ENCODE measurements around the gene BPIFB3. TPM values are rescaled to one million over a fixed set of nuclear protein-coding genes. Genes with fewer than 3 reads are reported as not detected.

BPIFB3 gene
- total RNA-seq, 4 donors from 2014 or later, result not detected

DNA sequence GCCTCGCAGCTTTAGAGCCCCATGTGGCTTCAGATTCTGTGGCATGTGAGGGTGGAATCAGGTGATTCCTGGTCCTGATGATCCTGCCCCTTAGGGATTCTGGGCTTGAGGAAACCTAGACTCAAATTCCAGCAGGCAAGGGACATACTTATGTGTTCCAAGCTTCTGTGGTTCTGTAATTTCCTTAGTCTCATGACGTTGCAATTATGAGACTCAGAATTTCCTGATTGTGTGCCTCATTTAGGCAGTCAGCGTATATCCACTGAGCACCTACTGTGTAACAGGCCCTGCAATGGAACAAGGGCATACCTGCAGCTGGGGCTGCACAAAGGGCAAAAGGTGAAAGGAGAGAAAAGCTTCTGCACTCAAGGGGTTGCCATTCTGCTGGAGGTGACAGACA is 14.1 kb downstream of the BPIFB3 start:
- Histone ChIP-seq H3K27ac (no peak overlapping the region), H3K27me3 (no peaks in the 10 kb centered on the region), H3K4me1 (no peaks in the 10 kb centered on the region), H3K9me3 (no peaks in the 10 kb centered on the region), H3K4me3 (no peak overlapping the region), H3K36me3 (no peaks in the 10 kb centered on the region)
- intact Hi-C loops (cut with DNase I; ENCODE audit: low total_unique reads), result no loop called here
- TF ChIP-seq, protein P1, sequence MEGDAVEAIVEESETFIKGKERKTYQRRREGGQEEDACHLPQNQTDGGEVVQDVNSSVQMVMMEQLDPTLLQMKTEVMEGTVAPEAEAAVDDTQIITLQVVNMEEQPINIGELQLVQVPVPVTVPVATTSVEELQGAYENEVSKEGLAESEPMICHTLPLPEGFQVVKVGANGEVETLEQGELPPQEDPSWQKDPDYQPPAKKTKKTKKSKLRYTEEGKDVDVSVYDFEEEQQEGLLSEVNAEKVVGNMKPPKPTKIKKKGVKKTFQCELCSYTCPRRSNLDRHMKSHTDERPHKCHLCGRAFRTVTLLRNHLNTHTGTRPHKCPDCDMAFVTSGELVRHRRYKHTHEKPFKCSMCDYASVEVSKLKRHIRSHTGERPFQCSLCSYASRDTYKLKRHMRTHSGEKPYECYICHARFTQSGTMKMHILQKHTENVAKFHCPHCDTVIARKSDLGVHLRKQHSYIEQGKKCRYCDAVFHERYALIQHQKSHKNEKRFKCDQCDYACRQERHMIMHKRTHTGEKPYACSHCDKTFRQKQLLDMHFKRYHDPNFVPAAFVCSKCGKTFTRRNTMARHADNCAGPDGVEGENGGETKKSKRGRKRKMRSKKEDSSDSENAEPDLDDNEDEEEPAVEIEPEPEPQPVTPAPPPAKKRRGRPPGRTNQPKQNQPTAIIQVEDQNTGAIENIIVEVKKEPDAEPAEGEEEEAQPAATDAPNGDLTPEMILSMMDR (IDR thresholded peaks at IDR 0.05), result no peak
- no peak for TF ChIP-seq POLR2A (IDR thresholded peaks at IDR 0.05)
- DNase-seq, result no peak

DNA sequence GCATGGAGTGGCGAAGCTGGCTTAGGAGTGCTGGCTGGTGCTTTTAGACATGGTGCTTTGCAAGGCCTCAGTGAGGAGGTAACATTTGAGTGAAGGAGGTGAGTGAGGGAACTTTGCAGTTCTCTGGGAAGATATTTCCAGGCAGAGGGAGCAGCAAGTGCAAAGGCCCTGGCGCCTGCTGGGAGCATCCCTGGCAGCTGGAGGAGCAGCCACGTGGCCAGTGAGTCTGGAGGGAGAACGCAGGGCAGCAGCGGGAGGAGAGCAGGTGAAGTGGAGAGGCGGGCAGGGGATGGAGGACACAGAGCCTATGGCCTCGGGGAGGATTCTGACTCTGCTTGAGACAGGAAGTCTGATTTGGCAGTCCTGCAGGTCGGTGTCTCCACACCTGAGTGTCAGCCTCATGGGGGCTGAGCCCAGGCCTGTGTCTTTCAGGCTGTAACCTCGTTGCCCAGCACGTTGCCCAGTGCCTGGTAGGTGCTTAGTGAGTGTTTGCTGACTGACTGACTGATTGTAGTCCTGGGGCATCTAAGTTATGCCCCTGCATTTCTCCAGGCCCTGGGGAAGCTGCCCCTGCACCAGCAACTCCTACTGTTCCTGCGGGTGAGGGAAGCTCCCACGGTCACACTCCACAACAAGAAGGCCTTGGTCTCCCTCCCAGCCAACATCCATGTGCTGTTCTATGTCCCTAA is 14.7 kb downstream of the BPIFB3 start:
- intact Hi-C loops (cut with DNase I; ENCODE audit: low total_unique reads), result no loop called here
- no peaks in the 10 kb centered on the region for H3K27me3 ChIP-seq
- H3K4me3 ChIP-seq, result no peak overlapping the region
- no peak for TF ChIP-seq POLR2A (IDR thresholded peaks at IDR 0.05)
- TF ChIP-seq, protein P1 (IDR thresholded peaks at IDR 0.05), result no peak
- DNase-seq, result no peak
- no peaks in the 10 kb centered on the region for H3K4me1 ChIP-seq
- no peaks in the 10 kb centered on the region for H3K36me3 ChIP-seq
- H3K27ac ChIP-seq, result no peak overlapping the region
- no peaks in the 10 kb centered on the region for H3K9me3 ChIP-seq

DNA sequence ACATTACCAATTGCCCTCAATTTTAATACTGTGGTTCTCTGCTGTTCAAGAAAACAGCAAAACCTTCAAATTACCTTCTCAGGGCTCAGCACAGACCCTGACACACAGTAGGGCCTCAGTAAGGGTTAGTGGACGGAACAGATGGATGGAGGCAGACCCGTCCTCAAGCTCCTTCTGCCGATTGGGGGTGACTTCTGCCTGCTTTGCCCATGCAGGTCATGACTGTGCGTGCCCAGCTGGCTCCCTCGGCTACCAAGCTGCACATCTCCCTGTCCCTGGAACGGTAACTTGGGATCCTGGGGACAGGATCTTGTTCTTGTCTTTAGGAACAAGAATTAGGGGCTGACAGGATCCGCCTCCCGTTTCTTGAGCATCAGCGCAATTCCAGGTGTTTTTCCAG is 16.0 kb downstream of the BPIFB3 start:
- DNase-seq, result no peak
- intact Hi-C loops (cut with DNase I; ENCODE audit: low total_unique reads), result no loop called here
- Histone ChIP-seq H3K4me1 (no peaks in the 10 kb centered on the region), H3K9me3 (no peaks in the 10 kb centered on the region), H3K27ac (no peak overlapping the region), H3K36me3 (no peaks in the 10 kb centered on the region), H3K4me3 (no peak overlapping the region), H3K27me3 (no peaks in the 10 kb centered on the region)
- no peak for TF ChIP-seq POLR2A (IDR thresholded peaks at IDR 0.05)
- TF ChIP-seq, protein P1 (IDR thresholded peaks at IDR 0.05), result no peak

DNA sequence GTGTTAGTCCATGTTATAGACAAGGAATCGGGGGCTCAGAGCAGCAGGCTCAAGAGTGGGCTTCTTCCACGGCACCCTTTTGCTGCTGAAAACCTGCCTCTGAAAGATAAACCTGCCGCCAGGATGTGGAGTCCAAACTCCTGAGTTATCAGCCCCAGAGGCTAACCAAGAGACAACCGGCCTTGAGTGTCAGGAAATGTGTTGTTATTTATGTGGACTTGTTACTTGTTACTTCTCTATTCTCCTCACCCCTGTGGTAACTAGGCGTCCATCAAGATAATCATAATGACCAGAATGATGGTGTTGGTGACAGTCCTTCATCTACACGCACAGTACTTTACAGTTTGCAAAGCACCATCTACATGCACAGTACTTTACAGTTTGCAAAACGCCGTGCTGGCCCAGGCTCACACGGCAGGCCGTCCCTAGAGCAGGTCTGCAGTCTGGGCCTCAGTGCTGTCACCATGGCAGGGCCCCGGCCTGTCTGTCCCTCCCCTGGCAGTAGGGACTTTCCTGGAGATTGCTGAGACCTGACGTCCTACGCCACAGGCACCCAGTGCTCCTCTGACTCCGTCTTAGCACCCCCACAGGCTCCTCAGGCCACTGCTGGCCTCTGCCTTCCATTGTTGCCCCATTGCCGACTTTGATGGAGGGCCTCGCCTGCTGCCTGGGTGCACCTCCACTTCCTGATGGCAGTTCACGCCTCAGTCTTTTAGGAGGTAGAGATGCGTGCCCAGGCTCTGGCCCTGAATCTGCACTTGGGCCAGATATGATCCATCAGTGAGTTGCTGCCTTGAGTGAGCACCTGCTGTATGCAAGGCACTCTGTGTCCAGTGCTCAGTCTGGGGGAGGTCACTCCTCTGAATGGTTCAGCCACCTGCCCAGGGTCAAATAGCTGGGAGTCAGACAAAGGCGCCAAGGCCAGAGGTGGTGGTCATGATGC is 16.7 kb downstream of the BPIFB3 start:
- no peaks in the 10 kb centered on the region for H3K36me3 ChIP-seq
- no peaks in the 10 kb centered on the region for H3K27me3 ChIP-seq
- H3K27ac ChIP-seq, result no peak overlapping the region
- no peak for TF ChIP-seq POLR2A (IDR thresholded peaks at IDR 0.05)
- TF ChIP-seq, protein P1 (IDR thresholded peaks at IDR 0.05), result no peak
- no peaks in the 10 kb centered on the region for H3K4me1 ChIP-seq
- no peak overlapping the region for H3K4me3 ChIP-seq
- intact Hi-C loops (cut with DNase I; ENCODE audit: low total_unique reads), result no loop called here
- no peaks in the 10 kb centered on the region for H3K9me3 ChIP-seq
- no peak for DNase-seq

DNA sequence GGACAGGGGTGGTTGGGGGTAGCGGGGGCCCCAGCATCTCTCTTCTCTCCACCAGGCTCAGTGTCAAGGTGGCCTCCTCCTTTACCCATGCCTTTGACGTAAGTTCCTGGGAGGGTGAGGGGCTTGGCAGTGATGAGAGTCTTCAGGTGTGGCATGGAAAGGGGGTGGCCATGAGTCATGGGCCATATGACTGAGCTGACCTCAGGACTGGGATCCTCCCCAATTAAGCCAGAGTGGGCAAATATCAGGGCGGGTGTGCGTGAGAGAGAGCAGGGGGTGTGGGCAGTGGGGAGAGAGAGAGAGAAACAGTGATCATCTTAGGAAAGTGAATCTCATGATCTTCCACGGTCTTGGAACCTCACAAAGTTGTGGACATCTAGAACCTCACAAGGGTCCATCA is 17.5 kb downstream of the BPIFB3 start:
- intact Hi-C loops (cut with DNase I; ENCODE audit: low total_unique reads), result no loop called here
- no peaks in the 10 kb centered on the region for H3K4me1 ChIP-seq
- no peaks in the 10 kb centered on the region for H3K36me3 ChIP-seq
- no peaks in the 10 kb centered on the region for H3K9me3 ChIP-seq
- H3K27ac ChIP-seq, result no peak overlapping the region
- no peaks in the 10 kb centered on the region for H3K27me3 ChIP-seq
- DNase-seq, result no peak
- no peak for TF ChIP-seq POLR2A (IDR thresholded peaks at IDR 0.05)
- TF ChIP-seq, protein P1 (IDR thresholded peaks at IDR 0.05), result no peak
- H3K4me3 ChIP-seq, result no peak overlapping the region

Measured in uterus (tissue), 4 donors.